ENCODE data around the gene TSSK6.

The TSSK6 gene

GRCh38 chr19:19544257-19544953 is 29.1 kb upstream of the TSSK6 start:
- no peak for DNase-seq

DNA sequence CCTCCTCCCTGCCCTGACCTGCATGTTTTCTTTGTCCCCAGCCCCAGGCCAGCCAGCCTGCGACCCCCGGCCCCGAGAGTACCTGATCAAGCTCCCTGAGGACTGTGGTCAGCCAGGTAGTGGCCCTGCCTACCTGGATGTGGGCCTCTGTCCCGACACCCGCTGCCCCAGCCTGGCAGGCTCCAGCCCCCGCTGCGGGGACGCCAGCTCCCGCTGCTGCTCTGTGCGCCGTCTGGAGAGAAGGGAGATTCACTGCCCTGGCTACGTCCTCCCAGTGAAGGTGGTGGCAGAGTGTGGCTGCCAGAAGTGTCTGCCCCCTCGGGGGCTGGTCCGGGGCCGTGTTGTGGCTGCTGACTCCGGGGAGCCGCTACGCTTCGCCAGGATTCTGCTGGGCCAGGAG is 28.3 kb upstream of the TSSK6 start:
- DNase-seq = no peak

- no peak for DNase-seq
These were observed 27.8 kb upstream of the TSSK6 start for GRCh38 chr19:19543101-19543500.

DNA sequence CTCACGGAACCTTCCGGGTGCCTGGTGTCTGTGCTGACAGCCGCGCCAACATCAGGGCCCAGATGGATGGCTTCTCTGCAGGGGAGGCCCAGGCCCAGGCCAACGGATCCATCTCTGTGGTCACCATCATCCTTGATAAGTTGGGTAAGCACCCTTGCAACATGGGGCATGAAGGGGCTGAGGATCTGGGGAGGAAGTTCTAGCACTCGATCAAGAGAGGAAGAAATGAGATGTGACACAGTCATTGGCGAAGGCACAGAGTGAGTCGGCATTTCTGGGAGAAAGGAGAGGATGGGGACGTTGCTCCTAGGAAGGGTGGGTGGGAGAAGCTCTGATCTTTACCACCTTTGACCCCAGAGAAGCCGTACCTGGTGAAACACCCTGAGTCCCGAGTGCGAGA is 27.2 kb upstream of the TSSK6 start:
- no peak for DNase-seq

GRCh38 chr19:19541616-19542015 is 26.3 kb upstream of the TSSK6 start:
- DNase-seq = no peak

DNA sequence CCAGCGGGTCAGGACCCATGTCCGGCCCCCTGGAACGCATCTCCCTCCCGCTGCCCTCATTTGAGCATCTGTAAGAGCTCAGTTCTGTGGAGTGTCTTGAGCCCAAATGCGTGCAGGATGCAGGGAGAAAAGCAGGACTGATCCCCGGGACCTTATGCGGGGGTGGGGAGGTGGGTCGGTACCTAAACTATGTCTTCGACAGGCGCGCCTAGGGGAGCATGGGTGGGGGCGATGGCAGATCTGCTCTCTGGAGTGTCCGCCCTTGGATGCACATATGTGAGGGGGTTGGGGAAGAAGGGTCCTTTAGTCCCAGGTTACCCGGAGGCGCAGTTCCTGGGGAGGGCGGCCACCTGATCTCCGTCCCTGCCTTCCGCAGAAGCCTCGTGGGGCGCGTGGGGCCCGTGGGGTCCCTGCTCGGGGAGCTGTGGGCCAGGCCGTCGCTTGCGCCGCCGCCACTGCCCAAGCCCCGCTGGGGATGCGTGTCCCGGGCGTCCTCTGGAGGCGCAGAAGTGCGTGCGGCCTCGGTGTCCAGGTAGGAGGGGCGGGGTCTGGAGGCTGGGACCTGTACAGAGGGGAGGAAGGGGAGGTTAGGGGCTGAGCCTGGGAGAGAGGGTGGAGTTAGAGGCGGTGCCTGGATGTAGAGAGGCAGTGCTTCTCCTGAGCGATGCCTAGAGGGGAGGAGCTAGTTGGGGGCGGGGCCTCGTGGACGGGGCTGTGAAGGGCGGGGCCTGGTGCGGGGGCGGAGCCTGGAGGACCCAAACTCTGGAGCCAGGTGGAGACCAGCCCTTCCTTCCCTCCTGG is 25.6 kb upstream of the TSSK6 start:
- DNase-seq = no peak

DNA sequence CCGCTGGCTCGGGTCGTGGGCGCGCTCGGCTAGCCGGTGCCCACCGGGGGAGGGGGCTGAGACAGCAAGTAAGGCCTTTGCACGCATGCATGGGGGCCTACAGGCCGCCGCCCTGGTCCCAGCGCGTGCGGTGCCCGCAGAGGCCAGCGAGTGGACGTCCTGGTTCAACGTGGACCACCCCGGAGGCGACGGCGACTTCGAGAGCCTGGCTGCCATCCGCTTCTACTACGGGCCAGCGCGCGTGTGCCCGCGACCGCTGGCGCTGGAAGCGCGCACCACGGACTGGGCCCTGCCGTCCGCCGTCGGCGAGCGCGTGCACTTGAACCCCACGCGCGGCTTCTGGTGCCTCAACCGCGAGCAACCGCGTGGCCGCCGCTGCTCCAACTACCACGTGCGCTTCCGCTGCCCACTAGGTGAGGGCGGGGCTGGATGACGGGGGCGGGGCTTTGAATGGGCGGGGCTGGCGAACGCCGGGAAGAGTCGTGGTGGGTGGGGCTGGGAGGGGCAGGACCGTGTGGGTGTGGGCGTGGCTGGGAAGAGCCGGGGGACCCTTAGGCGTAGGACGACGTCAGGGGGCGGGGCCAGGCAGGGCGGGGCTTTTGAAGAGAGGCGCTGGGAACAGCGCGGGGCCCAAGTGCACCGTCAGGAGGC is 24.8 kb upstream of the TSSK6 start:
- DNase-seq = no peak

GRCh38 chr19:19539698-19540063 is 24.3 kb upstream of the TSSK6 start:
- DNase-seq = no peak

- DNase-seq = no peak
These were observed 23.4 kb upstream of the TSSK6 start for GRCh38 chr19:19538785-19539166.

GRCh38 chr19:19538061-19538784 is 22.9 kb upstream of the TSSK6 start, which contains the start of gene CILP2:
Gene CILP2 (plus strand): TSS chr19:19538265. CDS start chr19:19538350, 85 bp downstream.
- DNase-seq = no peak

- DNase-seq = no peak
These were observed 22.0 kb upstream of the TSSK6 start for GRCh38 chr19:19537075-19538048.

GRCh38 chr19:19535311-19536191 is 20.2 kb upstream of the TSSK6 start:
- no peak for DNase-seq

GRCh38 chr19:19534556-19535265 is 19.4 kb upstream of the TSSK6 start:
- no peak for DNase-seq

GRCh38 chr19:19533841-19534240 is 18.5 kb upstream of the TSSK6 start:
- DNase-seq = no peak

DNA sequence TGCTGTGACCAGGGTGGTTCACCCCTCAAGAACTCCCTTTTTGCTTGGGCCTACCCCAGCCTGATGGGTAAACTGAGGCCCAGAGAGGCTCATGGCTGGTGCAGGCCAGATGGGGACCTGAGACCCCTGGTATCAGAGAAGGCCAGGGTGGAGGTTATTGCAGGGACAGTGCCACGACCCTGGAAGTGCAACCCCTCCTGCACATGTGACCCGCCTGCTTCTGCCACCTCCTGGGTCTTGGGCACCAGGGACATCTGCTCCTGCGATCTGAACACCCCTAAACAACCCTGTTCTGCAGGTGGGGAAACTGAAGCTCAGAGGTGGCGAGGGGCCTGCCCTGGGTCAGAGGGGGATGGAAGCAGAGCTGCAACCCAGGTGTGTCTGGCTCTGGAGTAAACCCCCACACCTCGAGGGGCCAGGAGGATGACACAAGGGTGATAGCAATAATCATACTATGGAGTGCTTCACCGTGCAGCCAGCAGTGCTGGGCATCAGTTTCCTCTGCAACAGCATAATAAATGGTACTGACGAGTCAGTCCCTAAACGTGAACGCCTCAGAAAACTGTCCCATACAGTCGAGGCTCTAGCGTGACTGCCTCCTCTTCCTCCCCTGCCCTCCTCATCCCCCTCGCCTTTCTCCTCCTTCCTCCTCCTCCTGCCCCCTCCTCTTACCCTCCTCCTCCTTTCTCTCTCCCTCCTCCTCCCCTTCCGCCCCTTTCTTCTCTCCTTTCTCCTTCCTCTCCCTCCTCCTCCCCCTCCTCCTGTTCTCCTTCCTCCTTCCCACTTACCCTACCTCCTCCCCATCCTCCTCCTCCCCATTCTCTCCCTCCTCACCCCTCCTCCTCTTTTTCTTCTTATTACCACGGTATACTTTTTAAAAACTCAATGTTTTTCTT is 17.7 kb upstream of the TSSK6 start:
- no peak for DNase-seq

- DNase-seq = peak; percentile 38
These were observed 16.8 kb upstream of the TSSK6 start for GRCh38 chr19:19531951-19532805.

GRCh38 chr19:19530889-19531288 is 15.5 kb upstream of the TSSK6 start:
- no peak for DNase-seq

GRCh38 chr19:19530423-19530804 is 15.1 kb upstream of the TSSK6 start:
- DNase-seq = no peak
